ENCODE data around the gene SMTN. TPM values are rescaled to one million over a fixed set of nuclear protein-coding genes. Genes with fewer than 3 reads are reported as not detected.

Gene SMTN
- total and polyA plus RNA-seq, 9 of the 15 experiments (the other 6 are each of a cell fraction or from before 2014, with no cell fraction given) = 2.5 to 41.1 (median 16.1) TPM

DNA sequence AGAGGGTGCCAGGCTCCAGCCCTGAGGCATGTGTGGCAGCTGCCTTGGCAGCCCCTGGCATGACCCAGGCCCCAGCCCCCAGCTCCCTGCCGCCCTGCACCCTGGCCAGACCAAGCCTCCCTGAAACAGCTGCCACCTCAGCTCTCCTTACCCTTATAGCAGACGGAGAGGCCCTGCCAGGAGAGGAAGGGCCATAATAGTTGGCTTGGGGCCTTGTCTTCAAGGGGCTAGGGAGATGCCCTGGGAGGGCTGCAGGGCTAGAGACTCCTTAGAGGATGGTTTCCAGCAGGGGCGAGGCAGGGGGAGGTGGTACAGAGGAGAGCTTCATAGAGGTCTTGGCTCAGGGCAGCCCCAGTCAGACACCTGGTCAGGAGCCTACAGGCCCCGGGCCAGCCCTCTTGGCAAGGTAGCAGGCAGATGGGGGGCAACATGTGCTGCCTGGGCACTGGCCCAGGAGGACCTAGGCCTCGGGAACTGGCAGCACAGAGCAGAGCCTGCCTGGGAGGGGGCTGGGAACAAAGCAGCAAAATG lies 13.0 kb downstream of the SMTN start:
- Histone ChIP-seq H3K79me2 (ENCODE audit: control insufficient read depth, insufficient read depth, low read length) (no peaks in the 10 kb centered on the region), H3K9me3 (replicated peaks; ENCODE audit: control insufficient read depth, insufficient read depth, low read depth, low read length) (no peaks in the 10 kb centered on the region), H3K27ac (ENCODE audit: extremely low read depth, low read depth, low read length) (no peak overlapping the region), H3K9me1 (ENCODE audit: control insufficient read depth, insufficient read depth, low read length) (peaks cover 3% of the 10 kb centered on the region), H2AFZ (ENCODE audit: low read depth, low read length) (no peak overlapping the region), H4K20me1 (replicated peaks; ENCODE audit: control insufficient read depth, insufficient read depth, low read length) (no peaks in the 10 kb centered on the region), H3K4me1 (replicated peaks in 1 of 2; ENCODE audit: control insufficient read depth in 2 of 2, insufficient read depth in 2 of 2, low read length in 2 of 2) (peaks cover 5 to 24% of the 10 kb centered on the region in 2 experiments; a peak in 3 of 5 replicates), H3K4me2 (ENCODE audit: insufficient read depth, low read length) (no peak overlapping the region), H3K27me3 (ENCODE audit: control insufficient read depth in 2 of 2, insufficient read depth in 2 of 2, low read length in 2 of 2) (no peaks in the 10 kb centered on the region), H3K9ac (ENCODE audit: insufficient read depth in 1 of 2, low read depth in 2 of 2, low read length in 2 of 2) (no peak overlapping the region), H3K36me3 (ENCODE audit: control insufficient read depth, insufficient read depth, low read length) (peaks cover 36% of the 10 kb centered on the region; the same call in 2 of the 3 replicates), H3K4me3 (no peak overlapping the region)
- DNase-seq (ENCODE audit: extremely low read depth in 1 of 4, low spot score in 3 of 4) (no peak), FAIRE-seq (no peak), ATAC-seq (no peak)
- 68% methylated on average over 4 of the region's 5 CpGs for WGBS (ENCODE audit: insufficient coverage, low coverage, missing lambda C conversion rate)
- ChIA-PET POLR2A (no interaction called here), CTCF (ENCODE audit: low intra/inter-chr PET ratio) (no interaction called here)
- TF ChIP-seq ZNF551 (CRISPR knock-in tag; IDR thresholded peaks at IDR 0.05) (no peak), SETDB1 (IDR thresholded peaks at IDR 0.05; ENCODE audit: low read length) (no peak)
- in situ Hi-C loops (cut with MboI) (no loop called here), intact Hi-C loops (cut with micrococcal nuclease) (no loop called here)
- BruUV-seq (replicated peaks) = no TSS peak

DNA sequence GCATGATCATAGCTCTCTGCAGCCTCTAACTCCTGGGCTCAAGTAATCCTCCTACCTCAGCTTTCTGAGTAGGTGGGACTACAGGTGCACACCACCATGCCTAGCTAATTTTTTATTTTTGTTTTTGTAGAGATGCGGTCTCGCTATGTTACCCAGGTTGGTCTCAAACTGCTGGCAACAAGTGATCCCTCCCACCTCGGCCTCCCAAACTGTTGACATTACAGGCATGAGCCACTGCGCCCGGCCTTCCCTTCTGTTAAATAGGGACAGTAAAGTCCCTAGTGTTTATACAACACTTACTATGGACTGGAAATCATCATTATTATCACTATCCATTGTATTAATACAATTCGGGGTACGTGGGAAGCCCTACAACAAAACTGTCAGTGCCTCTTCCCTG lies 13.6 kb downstream of the SMTN start:
- no peaks in the 10 kb centered on the region for H3K79me2 ChIP-seq (ENCODE audit: control insufficient read depth, insufficient read depth, low read length)
- ATAC-seq = no peak
- no peaks in the 10 kb centered on the region for H4K20me1 ChIP-seq (replicated peaks; ENCODE audit: control insufficient read depth, insufficient read depth, low read length)
- POLR2A ChIA-PET = interaction anchor here (0.5 to 1.1 kb wide), 2 partner anchors 11 to 187 kb away, joined by 3 to 4 read pairs; no protein-coding TSS in a partner anchor
- WGBS (ENCODE audit: insufficient coverage, low coverage, missing lambda C conversion rate) = 89% methylated on average over 7 of the region's 7 CpGs
- peaks cover 5% of the 10 kb centered on the region for H3K9me1 ChIP-seq (ENCODE audit: control insufficient read depth, insufficient read depth, low read length)
- no peak overlapping the region for H3K4me3 ChIP-seq
- H3K4me1 ChIP-seq (replicated peaks in 1 of 2; ENCODE audit: control insufficient read depth in 2 of 2, insufficient read depth in 2 of 2, low read length in 2 of 2) = peaks cover 5 to 21% of the 10 kb centered on the region in 2 experiments; a peak in 3 of 5 replicates
- H3K27me3 ChIP-seq (ENCODE audit: control insufficient read depth in 2 of 2, insufficient read depth in 2 of 2, low read length in 2 of 2) = no peaks in the 10 kb centered on the region
- no TSS peak for BruUV-seq (replicated peaks)
- TF ChIP-seq E2F3 (CRISPR knock-in tag; IDR thresholded peaks at IDR 0.05) = no peak
- no peak for DNase-seq (ENCODE audit: extremely low read depth in 1 of 4, low spot score in 3 of 4)
- intact Hi-C loops (cut with micrococcal nuclease) (no loop called here), in situ Hi-C loops (cut with MboI) (no loop called here)
- peaks cover 37% of the 10 kb centered on the region; the same call in 2 of the 3 replicates for H3K36me3 ChIP-seq (ENCODE audit: control insufficient read depth, insufficient read depth, low read length)
- H3K9ac ChIP-seq (ENCODE audit: insufficient read depth in 1 of 2, low read depth in 2 of 2, low read length in 2 of 2) = no peak overlapping the region
- CTCF ChIA-PET (ENCODE audit: low intra/inter-chr PET ratio) = no interaction called here
- no peaks in the 10 kb centered on the region for H3K9me3 ChIP-seq (replicated peaks; ENCODE audit: control insufficient read depth, insufficient read depth, low read depth, low read length)
- H2AFZ ChIP-seq (ENCODE audit: low read depth, low read length) = no peak overlapping the region
- no peak for FAIRE-seq
- H3K27ac ChIP-seq (ENCODE audit: extremely low read depth, low read depth, low read length) = no peak overlapping the region
- no peak overlapping the region for H3K4me2 ChIP-seq (ENCODE audit: insufficient read depth, low read length)

Data from K562 (cell line).